ENCODE results near the gene PRKN.

- TF ChIP-seq SP1 (IDR thresholded peaks at IDR 0.05) (no peak), BHLHE40 (IDR thresholded peaks at IDR 0.05; ENCODE audit: borderline replicate concordance) (no peak), FOXK2 (IDR thresholded peaks at IDR 0.05) (no peak), ARNT (IDR thresholded peaks at IDR 0.05) (no peak), TARDBP (IDR thresholded peaks at IDR 0.05) (no peak), ELF4 (IDR thresholded peaks at IDR 0.05) (no peak)
These were observed 488.2 kb downstream of the PRKN start for GRCh38 chr6:162239330-162239729.

All from HEK293T (cell line).